Measurements from ENCODE around the gene MAP3K2.

Gene MAP3K2, protein sequence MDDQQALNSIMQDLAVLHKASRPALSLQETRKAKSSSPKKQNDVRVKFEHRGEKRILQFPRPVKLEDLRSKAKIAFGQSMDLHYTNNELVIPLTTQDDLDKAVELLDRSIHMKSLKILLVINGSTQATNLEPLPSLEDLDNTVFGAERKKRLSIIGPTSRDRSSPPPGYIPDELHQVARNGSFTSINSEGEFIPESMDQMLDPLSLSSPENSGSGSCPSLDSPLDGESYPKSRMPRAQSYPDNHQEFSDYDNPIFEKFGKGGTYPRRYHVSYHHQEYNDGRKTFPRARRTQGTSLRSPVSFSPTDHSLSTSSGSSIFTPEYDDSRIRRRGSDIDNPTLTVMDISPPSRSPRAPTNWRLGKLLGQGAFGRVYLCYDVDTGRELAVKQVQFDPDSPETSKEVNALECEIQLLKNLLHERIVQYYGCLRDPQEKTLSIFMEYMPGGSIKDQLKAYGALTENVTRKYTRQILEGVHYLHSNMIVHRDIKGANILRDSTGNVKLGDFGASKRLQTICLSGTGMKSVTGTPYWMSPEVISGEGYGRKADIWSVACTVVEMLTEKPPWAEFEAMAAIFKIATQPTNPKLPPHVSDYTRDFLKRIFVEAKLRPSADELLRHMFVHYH

DNA sequence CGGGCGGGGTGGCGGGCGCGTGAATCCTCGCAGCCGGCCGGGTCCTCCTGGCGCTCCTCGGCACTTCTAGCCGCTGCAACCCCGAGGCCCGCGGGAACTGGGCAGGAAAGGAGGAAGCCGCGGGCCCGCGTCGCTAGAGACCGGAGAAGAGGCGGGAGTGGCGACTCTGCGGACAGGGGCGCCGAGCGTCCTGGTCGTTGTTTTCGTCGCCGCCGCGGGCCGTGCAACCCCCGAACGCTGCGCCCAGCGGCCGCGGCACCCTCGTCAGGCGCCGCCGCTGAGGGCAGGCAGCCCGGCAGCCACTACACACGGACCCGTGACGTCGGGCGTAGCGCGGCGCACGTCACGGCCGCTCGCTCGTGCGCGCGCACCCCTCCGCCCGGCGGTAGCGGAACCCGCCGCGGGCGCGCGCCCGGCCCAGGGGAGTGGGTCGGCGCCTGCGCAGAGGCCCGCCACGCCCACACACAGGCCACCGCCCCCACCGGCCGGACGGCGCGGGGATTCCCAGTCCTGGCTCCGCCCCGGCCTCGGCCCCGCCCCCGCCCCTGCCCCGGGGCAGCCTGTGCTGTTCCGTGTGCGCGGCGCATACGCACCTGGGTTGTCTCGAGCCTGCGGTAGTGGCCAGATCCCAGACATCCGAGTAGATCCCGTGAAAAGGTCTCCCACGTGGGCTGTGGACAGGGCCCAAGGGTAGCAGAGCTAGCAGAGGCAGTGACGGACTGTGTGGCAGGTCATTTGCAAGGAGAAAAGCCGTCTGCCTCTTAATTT, at the start of gene MAP3K2:
TSS of gene MAP3K2 (minus strand) at position 321 of the 768 bp plus-strand sequence. CDS start 44,846 bp downstream, outside the sequence.
- peak within 1 kb of the TSS; percentile 91 for H3K4me3 ChIP-seq (ENCODE audit: low read length)
- TF ChIP-seq ZNF274 (IDR thresholded peaks at IDR 0.05; ENCODE audit: low read depth, low read length) = no peak

DNA sequence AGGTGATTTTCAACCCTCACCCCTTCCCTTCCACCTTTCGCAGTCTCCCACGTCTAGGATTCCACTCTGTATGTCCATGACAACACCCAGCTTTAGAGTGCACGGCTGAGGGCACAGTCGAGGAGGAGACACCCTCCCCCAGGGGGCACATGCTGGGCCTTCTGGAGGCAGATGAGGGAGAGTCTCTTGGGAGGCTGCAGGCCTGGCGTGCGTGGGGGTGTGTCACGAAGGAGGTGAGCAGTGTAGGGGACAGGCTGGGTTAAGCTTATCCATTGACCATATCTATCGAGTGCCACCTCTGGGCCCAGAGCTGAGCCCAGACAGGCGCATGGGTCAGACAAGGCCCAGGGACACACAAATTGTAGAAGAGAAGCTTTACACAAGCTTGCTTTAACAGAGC, 49.3 kb upstream of the MAP3K2 start:
- H3K4me3 ChIP-seq (ENCODE audit: low read length) = no peak overlapping the region

DNA sequence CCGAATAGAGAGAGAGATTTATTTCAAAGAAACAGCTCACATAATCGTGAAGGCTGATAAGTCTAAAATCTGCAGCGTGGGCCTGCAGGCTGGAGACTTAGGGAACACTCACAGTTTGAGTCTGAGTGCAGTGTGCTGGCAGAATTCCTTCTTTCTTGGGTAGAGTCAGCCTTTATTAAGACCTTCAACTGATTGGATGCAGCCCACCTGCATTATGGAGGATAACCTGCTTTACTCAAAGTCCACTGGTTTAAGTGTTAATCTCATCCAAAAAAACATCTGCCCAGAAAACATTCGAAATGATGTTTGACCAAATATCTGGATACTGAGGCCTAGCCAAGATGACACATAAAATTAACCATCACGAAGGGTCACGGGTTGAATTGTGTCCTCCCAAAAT, 46.7 kb upstream of the MAP3K2 start:
- TF ChIP-seq ZNF274 (IDR thresholded peaks at IDR 0.05; ENCODE audit: low read depth, low read length) = no peak
- H3K4me3 ChIP-seq (ENCODE audit: low read length) = no peak overlapping the region

More for the DNA sequence above, 49.3 kb upstream of the MAP3K2 start:
- TF ChIP-seq ZNF274 (IDR thresholded peaks at IDR 0.05; ENCODE audit: low read depth, low read length) = no peak

DNA sequence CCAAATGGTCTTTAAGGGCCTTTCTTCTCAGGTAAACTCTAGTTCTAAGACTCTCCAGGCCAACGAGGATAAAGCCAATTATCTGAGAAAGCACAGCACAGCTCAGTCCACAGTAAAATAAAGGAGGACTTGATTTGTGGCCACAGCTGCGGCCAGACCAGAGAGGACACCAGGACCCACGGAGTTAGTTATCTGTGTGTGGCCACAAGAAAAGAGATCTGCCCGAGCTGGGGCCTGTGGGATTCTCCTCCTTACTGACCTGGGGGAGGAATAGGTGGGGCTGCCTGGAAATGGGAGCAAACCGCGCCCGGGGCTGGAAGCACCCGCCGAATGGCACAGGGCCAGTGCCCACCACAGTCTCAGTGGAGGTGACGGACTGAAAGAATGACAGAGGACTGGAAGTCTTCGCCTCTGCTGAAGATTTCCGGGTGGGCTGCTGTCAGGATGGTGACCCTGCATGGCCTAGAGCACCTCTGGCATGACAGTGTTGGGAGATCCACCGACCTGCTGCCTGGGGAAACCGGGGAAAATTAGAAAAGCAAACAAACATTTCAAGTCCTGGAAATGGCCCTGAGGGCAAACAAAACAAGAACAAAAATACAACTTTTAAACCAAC, 43.7 kb upstream of the MAP3K2 start:
- no peak for TF ChIP-seq ZNF274 (IDR thresholded peaks at IDR 0.05; ENCODE audit: low read depth, low read length)
- H3K4me3 ChIP-seq (ENCODE audit: low read length) = no peak overlapping the region

DNA sequence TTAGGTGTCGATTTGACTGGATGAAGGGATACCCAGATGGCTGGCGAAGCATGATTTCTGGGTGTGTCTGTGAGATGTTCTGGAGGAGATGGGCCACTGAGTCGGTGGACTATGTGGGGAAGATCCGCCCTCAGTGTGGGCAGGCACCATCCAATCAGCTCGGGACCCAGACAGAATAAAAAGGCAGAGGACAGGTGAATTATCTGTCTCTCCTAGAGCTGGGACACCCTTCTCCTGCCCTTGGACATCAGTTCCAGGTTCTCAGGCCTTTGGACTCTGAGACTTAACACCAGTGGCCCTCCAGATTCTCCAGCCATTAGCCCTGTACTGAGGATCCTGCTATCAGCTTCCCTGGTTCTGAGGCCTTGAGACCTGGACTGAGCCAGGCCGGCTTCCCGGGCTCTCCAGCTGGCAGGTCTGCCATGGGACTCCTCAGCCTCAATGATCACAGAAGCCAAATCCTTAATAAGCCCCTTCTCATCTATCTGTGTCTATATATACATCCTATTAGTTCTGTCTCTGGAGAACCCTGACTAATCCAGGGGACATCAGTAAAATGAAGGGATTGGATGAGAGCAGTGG, 42.2 kb upstream of the MAP3K2 start:
- TF ChIP-seq ZNF274 (IDR thresholded peaks at IDR 0.05; ENCODE audit: low read depth, low read length) = no peak
- no peak overlapping the region for H3K4me3 ChIP-seq (ENCODE audit: low read length)

DNA sequence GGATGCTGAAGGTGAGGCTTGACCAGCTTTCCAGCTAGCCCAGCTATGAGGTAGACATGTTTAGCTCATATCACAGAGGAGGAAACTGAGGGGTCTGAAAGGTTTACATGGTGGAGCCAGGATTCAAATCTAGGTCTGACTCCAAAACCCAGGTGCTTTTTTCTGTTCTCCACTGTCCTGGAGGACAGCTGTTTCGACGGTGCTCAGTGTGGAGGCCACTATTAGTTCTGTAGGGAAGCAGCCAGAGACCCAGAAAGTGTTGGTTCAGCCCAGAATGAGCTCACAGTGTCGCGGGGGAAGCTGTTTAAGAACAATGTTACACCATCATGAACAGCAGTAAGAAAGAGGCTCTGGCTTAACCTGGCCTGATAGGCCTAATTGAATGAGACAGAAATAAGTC, 41.5 kb upstream of the MAP3K2 start:
- TF ChIP-seq ZNF274 (IDR thresholded peaks at IDR 0.05; ENCODE audit: low read depth, low read length) = no peak

DNA sequence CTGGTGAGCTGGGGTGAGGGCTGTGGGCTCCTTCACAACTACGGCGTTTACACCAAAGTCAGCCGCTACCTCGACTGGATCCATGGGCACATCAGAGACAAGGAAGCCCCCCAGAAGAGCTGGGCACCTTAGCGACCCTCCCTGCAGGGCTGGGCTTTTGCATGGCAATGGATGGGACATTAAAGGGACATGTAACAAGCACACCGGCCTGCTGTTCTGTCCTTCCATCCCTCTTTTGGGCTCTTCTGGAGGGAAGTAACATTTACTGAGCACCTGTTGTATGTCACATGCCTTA, 41.0 kb upstream of the MAP3K2 start:
- no peak for TF ChIP-seq ZNF274 (IDR thresholded peaks at IDR 0.05; ENCODE audit: low read depth, low read length)
- no peak overlapping the region for H3K4me3 ChIP-seq (ENCODE audit: low read length)

More for the DNA sequence above, 41.5 kb upstream of the MAP3K2 start:
- H3K4me3 ChIP-seq (ENCODE audit: low read length) = no peak overlapping the region

DNA sequence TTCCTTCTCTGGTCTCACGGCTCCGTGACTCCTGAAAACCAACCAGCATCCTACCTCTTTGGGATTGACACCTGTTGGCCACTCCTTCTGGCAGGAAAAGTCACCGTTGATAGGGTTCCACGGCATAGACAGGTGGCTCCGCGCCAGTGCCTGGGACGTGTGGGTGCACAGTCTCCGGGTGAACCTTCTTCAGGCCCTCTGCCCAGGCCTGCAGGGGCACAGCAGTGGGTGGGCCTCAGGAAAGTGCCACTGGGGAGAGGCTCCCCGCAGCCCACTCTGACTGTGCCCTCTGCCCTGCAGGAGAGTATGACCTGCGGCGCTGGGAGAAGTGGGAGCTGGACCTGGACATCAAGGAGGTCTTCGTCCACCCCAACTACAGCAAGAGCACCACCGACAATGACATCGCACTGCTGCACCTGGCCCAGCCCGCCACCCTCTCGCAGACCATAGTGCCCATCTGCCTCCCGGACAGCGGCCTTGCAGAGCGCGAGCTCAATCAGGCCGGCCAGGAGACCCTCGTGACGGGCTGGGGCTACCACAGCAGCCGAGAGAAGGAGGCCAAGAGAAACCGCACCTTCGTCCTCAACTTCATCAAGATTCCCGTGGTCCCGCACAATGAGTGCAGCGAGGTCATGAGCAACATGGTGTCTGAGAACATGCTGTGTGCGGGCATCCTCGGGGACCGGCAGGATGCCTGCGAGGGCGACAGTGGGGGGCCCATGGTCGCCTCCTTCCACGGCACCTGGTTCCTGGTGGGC, 40.5 kb upstream of the MAP3K2 start:
- no peak for TF ChIP-seq ZNF274 (IDR thresholded peaks at IDR 0.05; ENCODE audit: low read depth, low read length)
- H3K4me3 ChIP-seq (ENCODE audit: low read length) = no peak overlapping the region

DNA sequence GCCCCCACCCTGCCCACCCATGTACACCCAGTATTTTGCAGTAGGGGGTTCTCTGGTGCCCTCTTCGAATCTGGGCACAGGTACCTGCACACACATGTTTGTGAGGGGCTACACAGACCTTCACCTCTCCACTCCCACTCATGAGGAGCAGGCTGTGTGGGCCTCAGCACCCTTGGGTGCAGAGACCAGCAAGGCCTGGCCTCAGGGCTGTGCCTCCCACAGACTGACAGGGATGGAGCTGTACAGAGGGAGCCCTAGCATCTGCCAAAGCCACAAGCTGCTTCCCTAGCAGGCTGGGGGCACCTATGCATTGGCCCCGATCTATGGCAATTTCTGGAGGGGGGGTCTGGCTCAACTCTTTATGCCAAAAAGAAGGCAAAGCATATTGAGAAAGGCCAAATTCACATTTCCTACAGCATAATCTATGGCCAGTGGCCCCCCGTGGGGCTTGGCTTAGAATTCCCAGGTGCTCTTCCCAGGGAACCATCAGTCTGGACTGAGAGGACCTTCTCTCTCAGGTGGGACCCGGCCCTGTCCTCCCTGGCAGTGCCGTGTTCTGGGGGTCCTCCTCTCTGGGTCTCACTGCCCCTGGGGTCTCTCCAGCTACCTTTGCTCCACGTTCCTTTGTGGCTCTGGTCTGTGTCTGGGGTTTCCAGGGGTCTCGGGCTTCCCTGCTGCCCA, 39.7 kb upstream of the MAP3K2 start:
- TF ChIP-seq ZNF274 (IDR thresholded peaks at IDR 0.05; ENCODE audit: low read depth, low read length) = no peak
- no peak overlapping the region for H3K4me3 ChIP-seq (ENCODE audit: low read length)

DNA sequence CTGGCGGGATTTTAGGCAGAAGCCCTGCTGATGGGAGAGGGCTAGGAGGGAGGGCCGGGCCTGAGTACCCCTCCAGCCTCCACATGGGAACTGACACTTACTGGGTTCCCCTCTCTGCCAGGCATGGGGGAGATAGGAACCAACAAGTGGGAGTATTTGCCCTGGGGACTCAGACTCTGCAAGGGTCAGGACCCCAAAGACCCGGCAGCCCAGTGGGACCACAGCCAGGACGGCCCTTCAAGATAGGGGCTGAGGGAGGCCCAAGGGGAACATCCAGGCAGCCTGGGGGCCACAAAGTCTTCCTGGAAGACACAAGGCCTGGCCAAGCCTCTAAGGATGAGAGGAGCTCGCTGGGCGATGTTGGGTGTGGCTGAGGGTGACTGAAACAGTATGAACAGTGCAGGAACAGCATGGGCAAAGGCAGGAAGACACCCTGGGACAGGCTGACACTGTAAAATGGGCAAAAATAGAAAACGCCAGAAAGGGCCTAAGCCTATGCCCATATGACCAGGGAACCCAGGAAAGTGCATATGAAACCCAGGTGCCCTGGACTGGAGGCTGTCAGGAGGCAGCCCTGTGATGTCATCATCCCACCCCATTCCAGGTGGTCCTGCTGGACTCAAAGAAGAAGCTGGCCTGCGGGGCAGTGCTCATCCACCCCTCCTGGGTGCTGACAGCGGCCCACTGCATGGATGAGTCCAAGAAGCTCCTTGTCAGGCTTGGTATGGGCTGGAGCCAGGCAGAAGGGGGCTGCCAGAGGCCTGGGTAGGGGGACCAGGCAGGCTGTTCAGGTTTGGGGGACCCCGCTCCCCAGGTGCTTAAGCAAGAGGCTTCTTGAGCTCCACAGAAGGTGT, 39.0 kb upstream of the MAP3K2 start:
- TF ChIP-seq ZNF274 (IDR thresholded peaks at IDR 0.05; ENCODE audit: low read depth, low read length) = no peak
- H3K4me3 ChIP-seq (ENCODE audit: low read length) = no peak overlapping the region

DNA sequence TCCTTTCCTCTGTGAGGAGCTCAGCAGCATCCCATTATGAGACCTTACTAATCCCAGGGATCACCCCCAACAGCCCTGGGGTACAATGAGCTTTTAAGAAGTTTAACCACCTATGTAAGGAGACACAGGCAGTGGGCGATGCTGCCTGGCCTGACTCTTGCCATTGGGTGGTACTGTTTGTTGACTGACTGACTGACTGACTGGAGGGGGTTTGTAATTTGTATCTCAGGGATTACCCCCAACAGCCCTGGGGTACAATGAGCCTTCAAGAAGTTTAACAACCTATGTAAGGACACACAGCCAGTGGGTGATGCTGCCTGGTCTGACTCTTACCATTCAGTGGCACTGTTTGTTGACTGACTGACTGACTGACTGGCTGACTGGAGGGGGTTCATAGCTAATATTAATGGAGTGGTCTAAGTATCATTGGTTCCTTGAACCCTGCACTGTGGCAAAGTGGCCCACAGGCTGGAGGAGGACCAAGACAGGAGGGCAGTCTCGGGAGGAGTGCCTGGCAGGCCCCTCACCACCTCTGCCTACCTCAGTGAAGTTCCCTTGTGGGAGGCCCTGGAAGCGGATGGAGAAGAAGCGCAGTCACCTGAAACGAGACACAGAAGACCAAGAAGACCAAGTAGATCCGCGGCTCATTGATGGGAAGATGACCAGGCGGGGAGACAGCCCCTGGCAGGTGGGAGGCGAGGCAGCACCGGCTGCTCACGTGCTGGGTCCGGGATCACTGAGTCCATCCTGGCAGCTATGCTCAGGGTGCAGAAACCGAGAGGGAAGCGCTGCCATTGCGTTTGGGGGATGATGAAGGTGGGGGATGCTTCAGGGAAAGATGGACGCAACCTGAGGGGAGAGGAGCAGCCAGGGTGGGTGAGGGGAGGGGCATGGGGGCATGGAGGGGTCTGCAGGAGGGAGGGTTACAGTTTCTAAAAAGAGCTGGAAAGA, 38.0 kb upstream of the MAP3K2 start:
- no peak overlapping the region for H3K4me3 ChIP-seq (ENCODE audit: low read length)
- TF ChIP-seq ZNF274 (IDR thresholded peaks at IDR 0.05; ENCODE audit: low read depth, low read length) = no peak
